GM18867 (cell line): ENCODE data around the gene MYO1D.
"Not testable (repeated sequence)": the region's sequence is repeated elsewhere in the genome, so short reads cannot be mapped to it uniquely, and the experiment has no call there.

Experiments used
- ATAC-seq: cut with Tn5 transposase; IDR thresholded peaks from one replicate; pipeline ENCODE4 v1.9.1; 2021; ENCODE audit warnings: mild to moderate bottlenecking, moderate library complexity; ENCODE audit not compliant: unreplicated experiment

MYO1D gene

GRCh38 chr17:32741381-32741780 lies 135.5 kb downstream of the MYO1D start:
- no peak for ATAC-seq

GRCh38 chr17:32739722-32740121 lies 137.2 kb downstream of the MYO1D start:
- ATAC-seq: no peak

- not testable (repeated sequence) for ATAC-seq
Observed at GRCh38 chr17:32739151-32739550, 137.8 kb downstream of the MYO1D start.

GRCh38 chr17:32733401-32733800 lies 143.5 kb downstream of the MYO1D start:
- ATAC-seq: no peak

GRCh38 chr17:32732900-32733299 lies 144.0 kb downstream of the MYO1D start:
- no peak for ATAC-seq

- no peak for ATAC-seq
Observed at GRCh38 chr17:32732296-32732642, 144.7 kb downstream of the MYO1D start.

- ATAC-seq: no peak
Observed at GRCh38 chr17:32731556-32732295, 145.2 kb downstream of the MYO1D start.

GRCh38 chr17:32727681-32728080 lies 149.2 kb downstream of the MYO1D start:
- no peak for ATAC-seq

GRCh38 chr17:32725697-32726096 lies 151.2 kb downstream of the MYO1D start:
- no peak for ATAC-seq

- no peak for ATAC-seq
Observed at GRCh38 chr17:32723310-32723955, 153.5 kb downstream of the MYO1D start.

- ATAC-seq: no peak
Observed at GRCh38 chr17:32722733-32723132, 154.2 kb downstream of the MYO1D start.

GRCh38 chr17:32720671-32721070 lies 156.3 kb downstream of the MYO1D start:
- ATAC-seq: no peak

- no peak for ATAC-seq
Observed at GRCh38 chr17:32719689-32720088, 157.2 kb downstream of the MYO1D start.

- ATAC-seq: not testable (repeated sequence)
Observed at GRCh38 chr17:32714922-32715321, 162.0 kb downstream of the MYO1D start.

- ATAC-seq: not testable (repeated sequence)
Observed at GRCh38 chr17:32714206-32714605, 162.7 kb downstream of the MYO1D start.

GRCh38 chr17:32713081-32713480 lies 163.8 kb downstream of the MYO1D start:
- no peak for ATAC-seq

GRCh38 chr17:32709562-32709961 lies 167.4 kb downstream of the MYO1D start:
- ATAC-seq: no peak

- ATAC-seq: no peak
Observed at GRCh38 chr17:32701871-32702270, 175.1 kb downstream of the MYO1D start.

- ATAC-seq: no peak
Observed at GRCh38 chr17:32699247-32699646, 177.7 kb downstream of the MYO1D start.

GRCh38 chr17:32697728-32698625 lies 178.9 kb downstream of the MYO1D start:
- no peak for ATAC-seq

- no peak for ATAC-seq
Observed at GRCh38 chr17:32696426-32696825, 180.5 kb downstream of the MYO1D start.

GRCh38 chr17:32695864-32696263 lies 181.1 kb downstream of the MYO1D start:
- no peak for ATAC-seq
